GM12873 (cell line): ENCODE results near the gene LPIN2.

ENCODE experiments used
- CTCF ChIP-seq: IDR thresholded peaks from 2 replicates; pipeline ENCODE4 v1.5.1; 2012; ENCODE audit warnings: low read depth, mild to moderate bottlenecking, moderate library complexity, low read length, control low read depth; ENCODE audit not compliant: insufficient read depth; ENCODE audit errors: missing control alignments

Gene LPIN2

GRCh38 chr18:3008541-3008940, 4.4 kb downstream of the LPIN2 start:
- TF ChIP-seq CTCF: no peak

GRCh38 chr18:3007491-3007890, 5.5 kb downstream of the LPIN2 start:
- no peak for TF ChIP-seq CTCF

GRCh38 chr18:3005462-3005861, 7.5 kb downstream of the LPIN2 start:
- TF ChIP-seq CTCF: no peak

- TF ChIP-seq CTCF: no peak
Observed at GRCh38 chr18:3002732-3003131, 10.2 kb downstream of the LPIN2 start.

- no peak for TF ChIP-seq CTCF
Observed at GRCh38 chr18:2998644-2999043, 14.3 kb downstream of the LPIN2 start.

GRCh38 chr18:2997846-2998564, 14.9 kb downstream of the LPIN2 start:
- TF ChIP-seq CTCF: no peak

GRCh38 chr18:2997429-2997828, 15.5 kb downstream of the LPIN2 start:
- TF ChIP-seq CTCF: no peak
